Caco-2 (cell line): ENCODE data around the gene HK1. TPM values are rescaled to one million over a fixed set of nuclear protein-coding genes. Genes with fewer than 3 reads are reported as not detected.

Experiments
- BruUV-seq: library from RNA; stranded (reverse); fragments of 400-500 nt; replicated peaks from 2 replicates; lab custom pipeline; 2021; lab: Mats Ljungman, UMichigan
- CTCF ChIA-PET: fragments of 300-600 bp; sonication (Branson Sonifier 250); formaldehyde crosslinking; loops from one replicate; lab custom pipeline; 2022; ENCODE audit warnings: antibody characterized with exemption; lab: Charles Lee
- POLR2A ChIA-PET: fragments of 300-600 bp; sonication (Branson Sonifier 250); formaldehyde crosslinking; loops from one replicate; lab custom pipeline; 2022; ENCODE audit warnings: antibody characterized with exemption; lab: Charles Lee
- DNase-seq, 2 experiments: peaks; one replicate each; pipeline versions ENCODE4 v3.0.0 to v3.0.0-alpha.2; 2020 to 2022
- H3K27me3 ChIP-seq: replicated peaks from 2 replicates; pipeline ENCODE4 v1.6.0; 2011; ENCODE audit warnings: low read length; ENCODE audit not compliant: control insufficient read depth, insufficient read depth
- H3K36me3 ChIP-seq: 2 replicates; pipeline ENCODE4 v1.5.1; 2011; ENCODE audit warnings: low read length; ENCODE audit not compliant: control insufficient read depth, insufficient read depth
- H3K4me1 ChIP-seq: fragments of 250-450 bp; sonication (Bioruptor Pico); 2 replicates; pipeline ENCODE4 v1.5.1; 2020; ENCODE audit warnings: mild to moderate bottlenecking
- H3K4me3 ChIP-seq: 2 replicates; pipeline ENCODE4 v1.5.1; 2011; ENCODE audit warnings: low read depth, mild to moderate bottlenecking, control low read depth, low read length
- H3K9me3 ChIP-seq: fragments of 250-450 bp; sonication (Bioruptor Pico); 2 replicates; pipeline ENCODE4 v1.5.1; 2020; ENCODE audit warnings: mild to moderate bottlenecking, moderate library complexity
- H3K27ac Mint-ChIP-seq: one replicate; pipeline ENCODE4 v1.8.0; 2022; ENCODE audit warnings: mixed read lengths; ENCODE audit not compliant: unreplicated experiment
- H3K27me3 Mint-ChIP-seq: one replicate; pipeline ENCODE4 v1.8.0; 2022; ENCODE audit warnings: mixed read lengths; ENCODE audit not compliant: insufficient read depth, unreplicated experiment
- H3K36me3 Mint-ChIP-seq: one replicate; pipeline ENCODE4 v1.8.0; 2022; ENCODE audit warnings: mild to moderate bottlenecking, mixed read lengths; ENCODE audit not compliant: insufficient read depth, unreplicated experiment
- H3K4me1 Mint-ChIP-seq: one replicate; pipeline ENCODE4 v1.8.0; 2022; ENCODE audit warnings: low read depth, mixed read lengths; ENCODE audit not compliant: unreplicated experiment
- H3K4me3 Mint-ChIP-seq: one replicate; pipeline ENCODE4 v1.8.0; 2022; ENCODE audit warnings: mild to moderate bottlenecking, moderate library complexity, mixed read lengths; ENCODE audit not compliant: unreplicated experiment
- H3K9me3 Mint-ChIP-seq: one replicate; pipeline ENCODE4 v1.8.0; 2022; ENCODE audit warnings: mixed read lengths; ENCODE audit not compliant: unreplicated experiment
- intact Hi-C: fragments of 100-400 bp; cut with micrococcal nuclease; formaldehyde crosslinking; loops from one replicate; pipeline ENCODE4 v1.10.0; 2022; ENCODE audit not compliant: unreplicated experiment
- total RNA-seq: library from RNA; stranded (reverse); gene quantifications from 2 replicates; pipeline ENCODE4 v1.2.3, GENCODE V29; 2022
- TF ChIP-seq, protein P1 (sequence below), 2 experiments: fragments of 200-600 bp in 1 of 2; IDR thresholded peaks; 1 replicate in 1 of 2; 2 replicates in 1 of 2; pipeline versions ENCODE4 v1.5.1 to v1.8.0; 2011 to 2022; ENCODE audit warnings: antibody characterized with exemption in 1 of 2, control low read depth in 1 of 2, inconsistent platforms in 1 of 2, low read depth in 1 of 2, low read length in 1 of 2, mild to moderate bottlenecking in 1 of 2, moderate library complexity in 1 of 2; ENCODE audit not compliant: insufficient read depth in 1 of 2, severe bottlenecking in 1 of 2, unreplicated experiment in 1 of 2

HK1 gene
- total RNA-seq, 1 experiment from 2014 or later: 35.4 TPM

DNA sequence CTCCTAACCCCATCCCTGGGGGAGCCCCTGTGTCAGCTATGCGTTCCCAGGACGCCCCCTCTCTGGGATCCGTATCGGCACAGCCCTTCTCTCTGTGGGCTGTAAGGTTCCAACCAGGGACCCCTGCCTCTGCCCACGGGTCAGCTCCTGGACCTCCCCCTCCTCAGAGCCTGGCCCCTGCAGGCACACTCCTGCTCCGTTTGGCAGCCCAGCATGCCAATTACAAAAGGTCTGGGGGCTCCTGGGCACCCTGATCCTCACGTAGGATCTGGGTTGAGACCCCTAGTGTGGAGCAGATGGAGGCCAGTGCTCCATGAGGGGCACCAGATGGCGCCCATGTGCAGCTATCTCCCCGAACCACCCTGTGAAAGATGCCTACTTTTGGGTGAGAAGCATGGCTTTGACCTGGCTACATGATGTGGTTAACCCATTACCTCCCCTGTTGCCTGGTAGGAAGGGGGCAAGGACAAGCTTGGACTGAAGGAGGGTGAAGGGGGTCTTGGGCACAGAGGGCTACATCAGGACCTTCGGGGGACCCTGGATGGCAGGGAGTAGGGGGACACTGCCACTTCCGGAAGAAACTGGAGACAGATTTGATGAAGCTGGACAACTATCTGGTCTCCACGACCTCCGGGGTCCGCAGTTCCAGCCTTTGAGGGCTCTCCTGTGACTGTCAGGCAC is 129.5 kb downstream of the HK1 start:
- TF ChIP-seq, protein P1, sequence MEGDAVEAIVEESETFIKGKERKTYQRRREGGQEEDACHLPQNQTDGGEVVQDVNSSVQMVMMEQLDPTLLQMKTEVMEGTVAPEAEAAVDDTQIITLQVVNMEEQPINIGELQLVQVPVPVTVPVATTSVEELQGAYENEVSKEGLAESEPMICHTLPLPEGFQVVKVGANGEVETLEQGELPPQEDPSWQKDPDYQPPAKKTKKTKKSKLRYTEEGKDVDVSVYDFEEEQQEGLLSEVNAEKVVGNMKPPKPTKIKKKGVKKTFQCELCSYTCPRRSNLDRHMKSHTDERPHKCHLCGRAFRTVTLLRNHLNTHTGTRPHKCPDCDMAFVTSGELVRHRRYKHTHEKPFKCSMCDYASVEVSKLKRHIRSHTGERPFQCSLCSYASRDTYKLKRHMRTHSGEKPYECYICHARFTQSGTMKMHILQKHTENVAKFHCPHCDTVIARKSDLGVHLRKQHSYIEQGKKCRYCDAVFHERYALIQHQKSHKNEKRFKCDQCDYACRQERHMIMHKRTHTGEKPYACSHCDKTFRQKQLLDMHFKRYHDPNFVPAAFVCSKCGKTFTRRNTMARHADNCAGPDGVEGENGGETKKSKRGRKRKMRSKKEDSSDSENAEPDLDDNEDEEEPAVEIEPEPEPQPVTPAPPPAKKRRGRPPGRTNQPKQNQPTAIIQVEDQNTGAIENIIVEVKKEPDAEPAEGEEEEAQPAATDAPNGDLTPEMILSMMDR (IDR thresholded peaks at IDR 0.05; ENCODE audit: insufficient read depth in 1 of 2, low read depth in 1 of 2, low read length in 1 of 2, severe bottlenecking in 1 of 2, unreplicated experiment in 1 of 2): peak; percentile 65 to 71
- Mint-ChIP-seq H3K4me3 (peak overlapping the region; percentile 80), H3K9me3 (no peaks in the 10 kb centered on the region), H3K27me3 (no peaks in the 10 kb centered on the region), H3K4me1 (peaks cover 15% of the 10 kb centered on the region), H3K36me3 (peaks cover 17% of the 10 kb centered on the region), H3K27ac (peak overlapping the region; percentile 86)
- no peaks in the 10 kb centered on the region for H3K9me3 ChIP-seq
- ChIA-PET CTCF (interaction anchor here (0.5 to 3.4 kb wide), 71 partner anchors 9 to 1606 kb away, joined by 3 to 39 read pairs (median 4); partner anchors contain the start of genes HK1, HKDC1, TACR2 and TSPAN15), POLR2A (interaction anchor here (0.6 to 1.5 kb wide), 7 partner anchors 10 to 43 kb away, joined by 3 to 15 read pairs (median 4); no protein-coding TSS in a partner anchor)
- H3K36me3 ChIP-seq: no peaks in the 10 kb centered on the region
- H3K4me1 ChIP-seq: peaks cover 13% of the 10 kb centered on the region
- BruUV-seq: no TSS peak
- DNase-seq: peak; percentile 54 to 66
- intact Hi-C loops: loop anchor here (1.0 to 2.0 kb wide), 4 partner anchors 101 to 232 kb away; partner anchors contain the start of gene FAM241B
- no peaks in the 10 kb centered on the region for H3K27me3 ChIP-seq
- H3K4me3 ChIP-seq: no peak overlapping the region

DNA sequence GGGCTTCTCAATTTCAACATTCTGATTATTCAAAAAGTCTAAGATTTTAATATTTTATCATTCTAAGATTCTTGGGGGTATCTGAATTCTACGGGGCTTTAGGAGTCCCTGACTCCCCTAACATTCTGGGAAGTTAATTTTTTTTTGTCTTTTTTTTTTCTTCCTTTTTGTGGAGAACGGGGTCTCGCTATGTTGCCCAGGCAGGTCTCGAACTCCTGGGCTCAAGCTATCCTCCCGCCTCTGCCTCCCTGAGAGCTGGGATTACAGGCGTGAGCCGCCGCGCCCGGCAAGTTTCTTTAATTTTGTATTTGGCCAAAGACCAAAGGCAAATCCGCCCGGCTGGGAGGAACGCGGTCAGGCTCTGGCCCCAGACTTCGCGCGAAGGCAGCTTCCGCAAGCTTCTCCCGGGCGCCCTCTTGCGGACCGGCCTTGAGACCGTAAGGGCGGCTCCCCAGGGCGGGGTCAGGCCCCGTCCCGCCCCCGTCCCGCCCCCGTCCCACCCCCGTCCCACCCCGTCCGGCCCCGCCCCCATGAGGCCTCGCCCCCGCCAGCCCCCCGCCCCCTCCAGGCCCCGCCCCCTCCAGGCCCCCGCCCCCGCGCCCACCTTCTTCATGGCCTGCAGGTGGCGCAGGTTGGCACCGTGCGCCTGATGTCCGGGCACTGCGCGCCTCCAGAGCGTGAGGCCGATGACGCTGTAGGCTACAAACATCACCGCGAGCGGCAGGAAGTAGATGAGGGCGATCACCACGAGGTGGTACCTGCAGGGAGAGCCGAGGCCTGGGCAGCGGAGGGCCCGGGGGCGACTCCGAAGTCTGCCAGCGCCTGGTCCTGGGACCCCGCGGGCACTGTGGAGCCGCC is 130.3 kb downstream of the HK1 start:
- Mint-ChIP-seq H3K4me3 (peak overlapping the region; percentile 80), H3K4me1 (peaks cover 15% of the 10 kb centered on the region), H3K27me3 (no peaks in the 10 kb centered on the region), H3K9me3 (no peaks in the 10 kb centered on the region), H3K27ac (peak overlapping the region; percentile 86), H3K36me3 (peaks cover 17% of the 10 kb centered on the region)
- DNase-seq: peak; percentile 97 to 99
- no peaks in the 10 kb centered on the region for H3K36me3 ChIP-seq
- TF ChIP-seq, protein P1 (IDR thresholded peaks at IDR 0.05; ENCODE audit: insufficient read depth in 1 of 2, low read depth in 1 of 2, low read length in 1 of 2, severe bottlenecking in 1 of 2, unreplicated experiment in 1 of 2): peak; percentile 86 to 92
- CTCF ChIA-PET: interaction anchor here (0.5 to 3.4 kb wide), 64 partner anchors 10 to 1607 kb away, joined by 3 to 39 read pairs (median 4); partner anchors contain the start of genes HK1, HKDC1, TACR2 and TSPAN15
- BruUV-seq: TSS peak; percentile 47
- no peaks in the 10 kb centered on the region for H3K9me3 ChIP-seq
- peak overlapping the region; percentile 52 for H3K4me3 ChIP-seq
- no peaks in the 10 kb centered on the region for H3K27me3 ChIP-seq
- peaks cover 13% of the 10 kb centered on the region for H3K4me1 ChIP-seq
- intact Hi-C loops: loop anchor here (1.0 to 2.0 kb wide), 6 partner anchors 10 to 231 kb away; partner anchors contain the start of gene FAM241B
- POLR2A ChIA-PET: interaction anchor here (0.6 to 1.5 kb wide), 7 partner anchors 10 to 42 kb away, joined by 3 to 15 read pairs (median 4); no protein-coding TSS in a partner anchor

DNA sequence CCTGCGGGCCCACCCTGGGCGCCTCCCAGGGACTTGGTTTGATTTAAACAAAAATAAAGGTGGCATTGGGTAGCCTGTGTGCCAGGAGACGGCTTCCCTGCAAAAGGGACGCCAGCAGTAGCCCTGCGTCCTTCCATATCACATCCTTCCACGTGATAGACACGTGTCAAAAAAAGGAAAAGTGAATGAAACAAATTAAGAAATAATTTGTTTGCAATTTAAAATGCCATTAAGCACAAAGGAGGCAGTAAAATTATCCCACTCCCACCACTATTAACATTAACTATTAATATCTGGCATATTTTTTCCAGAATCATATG is 130.8 kb downstream of the HK1 start:
- no peak for DNase-seq
- Histone ChIP-seq H3K4me3 (peak overlapping the region; percentile 52), H3K36me3 (no peaks in the 10 kb centered on the region), H3K27me3 (no peaks in the 10 kb centered on the region), H3K9me3 (no peaks in the 10 kb centered on the region), H3K4me1 (peaks cover 13% of the 10 kb centered on the region)
- intact Hi-C loops: loop anchor here (1.0 to 2.0 kb wide), 3 partner anchors 9 to 222 kb away; partner anchors contain the start of gene FAM241B
- CTCF ChIA-PET: interaction anchor here (1.0 to 3.4 kb wide), 24 partner anchors 11 to 284 kb away, joined by 3 to 39 read pairs (median 6); partner anchors contain the start of gene TSPAN15
- H3K9me3 Mint-ChIP-seq: no peaks in the 10 kb centered on the region
- TSS peak; percentile 96 for BruUV-seq
- peaks cover 17% of the 10 kb centered on the region for H3K36me3 Mint-ChIP-seq
- peaks cover 15% of the 10 kb centered on the region for H3K4me1 Mint-ChIP-seq
- POLR2A ChIA-PET: interaction anchor here (1.0 to 1.5 kb wide), 4 partner anchors 9 to 42 kb away, joined by 3 to 7 read pairs (median 4); no protein-coding TSS in a partner anchor
- TF ChIP-seq, protein P1 (IDR thresholded peaks at IDR 0.05; ENCODE audit: insufficient read depth in 1 of 2, low read depth in 1 of 2, low read length in 1 of 2, severe bottlenecking in 1 of 2, unreplicated experiment in 1 of 2): no peak
- H3K4me3 Mint-ChIP-seq: peak overlapping the region; percentile 80
- peak overlapping the region; percentile 86 for H3K27ac Mint-ChIP-seq
- no peaks in the 10 kb centered on the region for H3K27me3 Mint-ChIP-seq
